Left forelimb (tissue), 1 donor: ENCODE data around the gene REXO1.

Source experiments
- DNase-seq: peaks from one replicate; pipeline ENCODE4 v3.0.0-alpha.2; 2018; ENCODE audit warnings: low spot score

The REXO1 gene

DNA sequence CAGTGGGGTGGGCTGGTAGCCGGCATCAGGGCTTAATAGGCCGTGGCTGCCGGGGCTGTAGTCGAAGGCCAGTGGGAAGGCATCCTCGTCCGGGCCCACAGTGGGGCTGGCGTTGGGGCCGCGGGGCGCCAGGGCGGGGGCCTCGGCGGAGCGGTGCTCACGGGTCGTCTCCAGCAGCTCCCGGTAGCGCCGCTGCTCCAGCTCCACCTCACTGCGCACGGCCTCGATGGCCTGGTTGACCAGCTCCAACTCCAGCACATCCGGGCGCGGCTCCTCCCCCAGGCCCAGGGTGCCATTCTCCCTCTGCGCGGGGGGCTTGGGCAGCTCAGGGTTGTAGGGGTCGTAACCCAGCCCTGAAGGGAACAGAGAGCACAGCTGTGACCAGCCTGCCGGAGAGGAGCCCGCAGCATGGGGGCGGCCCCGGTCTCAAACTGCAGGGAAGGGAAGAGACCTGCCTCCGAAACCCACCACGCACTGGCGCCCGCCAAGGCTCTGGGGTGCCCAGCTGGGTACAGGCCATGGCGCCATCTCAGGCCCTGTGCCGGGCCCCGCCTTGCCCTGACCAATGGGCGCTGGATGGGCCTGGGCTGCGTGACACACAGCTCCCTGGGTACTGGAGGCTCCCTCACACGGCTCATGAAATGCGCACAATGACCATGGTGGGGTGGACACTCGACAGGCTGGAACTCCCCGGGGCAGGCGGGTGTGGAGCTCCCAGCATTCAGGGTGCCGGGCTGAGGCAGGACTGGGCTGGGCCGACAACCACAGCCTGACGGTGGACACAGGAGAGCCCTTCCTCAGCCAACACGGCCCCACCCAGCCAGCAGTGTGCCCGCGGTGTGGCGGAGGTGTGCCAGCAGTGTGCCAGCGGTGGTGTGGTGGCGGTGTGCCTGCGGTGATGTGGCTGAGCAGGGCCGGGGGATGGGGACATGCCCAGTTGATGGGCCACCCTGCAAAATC lies 19.7 kb downstream of the REXO1 start:
- DNase-seq, result no peak

DNA sequence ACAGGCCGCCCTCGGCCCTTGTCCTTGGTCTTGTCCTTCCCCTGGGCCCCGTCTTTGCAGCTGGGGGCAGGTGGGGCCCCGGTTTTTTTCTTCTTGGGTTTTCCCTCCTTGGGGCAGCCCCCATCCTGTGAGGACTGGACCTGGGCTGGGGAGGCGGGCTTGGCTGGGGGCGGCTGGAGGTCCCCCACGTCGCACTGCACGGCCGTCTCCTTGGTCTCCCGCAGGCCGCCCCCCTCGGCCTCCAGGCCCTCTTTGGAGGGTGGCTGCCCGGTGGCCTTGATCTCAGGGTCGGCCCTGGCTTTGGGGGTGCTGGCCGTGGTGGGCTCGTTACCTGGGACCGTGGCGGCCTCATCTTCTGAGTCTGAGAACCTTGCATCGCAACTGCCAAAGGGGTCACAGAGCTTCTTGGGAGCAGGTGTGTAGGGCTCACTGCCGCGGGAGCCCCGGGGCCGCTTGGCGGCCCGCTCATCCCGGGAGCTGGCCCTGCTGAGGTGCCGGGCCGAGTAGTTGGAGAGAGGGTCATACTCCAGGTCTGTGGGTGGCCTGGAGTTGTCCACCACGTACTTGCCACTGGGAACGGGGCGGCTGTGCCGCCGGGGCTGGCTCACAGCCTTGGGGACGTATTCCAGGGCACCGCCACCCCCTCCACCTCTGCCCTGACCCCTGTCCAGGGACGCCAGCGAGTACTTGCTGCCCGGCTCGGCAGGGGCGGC lies 20.6 kb downstream of the REXO1 start:
- DNase-seq, result no peak

DNA sequence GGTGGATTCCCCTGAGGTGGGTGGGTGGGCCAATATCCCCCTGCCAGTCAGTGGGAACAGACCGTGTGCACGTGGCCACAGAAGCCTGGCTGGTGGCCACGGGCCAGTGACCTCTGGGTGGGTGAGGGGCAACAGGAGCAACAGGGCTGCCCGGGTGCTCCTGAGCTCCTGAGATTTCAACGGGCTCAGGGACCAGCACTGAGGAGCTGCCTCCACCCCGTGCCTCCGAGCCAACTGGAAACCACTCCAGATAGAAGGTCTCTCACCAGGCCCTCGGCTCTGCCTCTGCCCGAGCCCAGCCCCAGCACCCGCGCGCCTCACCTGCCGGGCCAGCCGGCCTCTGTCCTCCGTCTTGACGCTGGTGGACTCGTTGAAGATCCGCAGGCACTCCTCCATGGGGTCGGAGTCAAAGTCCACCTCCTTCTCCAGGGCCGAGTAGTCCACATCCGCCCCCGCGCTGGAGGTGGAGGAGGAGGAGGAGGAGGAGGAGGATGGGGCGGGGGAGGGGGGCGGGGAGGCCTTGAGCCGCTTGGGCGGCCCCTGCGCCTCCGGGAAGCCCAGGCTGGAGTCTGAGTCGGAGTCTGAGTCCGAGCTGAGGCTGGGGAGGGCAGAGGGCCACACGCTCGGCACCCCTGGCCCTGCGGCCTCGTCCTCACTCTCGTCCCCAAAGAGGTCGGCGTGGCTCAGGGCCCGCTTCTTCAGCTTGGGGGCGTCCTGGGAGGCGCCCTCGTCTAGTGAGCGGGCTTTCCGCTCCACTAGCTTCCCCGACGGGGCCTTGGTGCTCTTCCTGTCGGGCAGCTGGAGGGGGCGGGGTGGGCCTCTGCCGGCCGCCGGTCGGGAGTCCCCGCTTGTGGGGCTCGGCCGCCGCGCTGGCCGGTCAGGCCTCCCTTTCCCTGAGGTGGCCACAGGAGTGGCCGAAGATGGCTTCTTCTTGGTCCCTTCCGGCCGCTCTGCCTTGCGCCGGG lies 21.4 kb downstream of the REXO1 start:
- DNase-seq, result no peak

DNA sequence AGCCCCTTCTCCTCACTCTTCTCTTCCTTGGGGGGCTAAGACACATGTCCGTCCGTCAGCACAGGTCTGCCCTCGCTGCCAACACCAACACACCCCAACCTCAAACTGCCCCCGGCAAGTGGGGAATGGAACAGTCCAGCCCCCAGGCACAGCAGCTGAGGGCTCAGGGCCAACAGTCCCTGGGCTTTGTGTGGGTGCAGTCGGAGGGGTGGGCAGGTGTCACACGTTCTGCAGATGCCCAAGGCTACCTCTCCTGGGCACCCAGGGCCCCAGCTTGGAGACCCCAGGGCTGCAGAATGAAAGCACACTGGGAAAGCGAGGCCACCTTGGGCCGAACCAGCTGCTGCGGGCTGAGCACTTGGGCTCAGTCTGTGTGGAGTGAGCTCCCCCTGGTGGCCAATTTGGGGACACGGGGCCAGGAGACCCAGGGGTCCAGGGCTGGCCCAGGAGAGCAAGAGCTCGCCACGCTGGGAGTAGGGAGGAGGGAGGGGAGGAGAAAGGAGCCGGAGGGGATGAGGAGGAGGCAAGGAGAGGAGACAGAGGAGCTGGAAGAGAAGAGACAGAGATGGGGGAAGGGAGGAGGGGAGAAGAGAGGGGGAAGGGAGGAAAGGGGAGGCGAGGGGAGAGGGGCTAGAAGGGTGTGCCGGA lies 22.2 kb downstream of the REXO1 start:
- DNase-seq, result peak; percentile 85

DNA sequence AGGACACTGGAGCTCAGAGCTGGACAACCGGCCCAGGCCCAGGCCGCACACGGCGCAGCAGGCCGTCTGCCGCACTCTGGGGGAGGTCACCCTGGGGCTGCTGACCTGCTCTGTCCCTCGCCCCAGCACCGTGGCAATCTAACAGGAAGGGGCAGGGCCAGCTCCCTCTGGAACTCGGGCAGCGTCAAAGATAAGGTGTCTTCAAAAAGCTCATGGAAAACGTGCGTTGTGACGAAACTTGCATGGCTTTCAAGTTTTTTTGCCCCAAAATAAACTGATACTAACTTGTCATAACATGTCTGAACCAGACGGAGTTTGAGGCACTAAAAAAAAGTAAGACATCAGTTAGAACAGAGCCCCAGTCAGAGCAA lies 24.0 kb downstream of the REXO1 start:
- no peak for DNase-seq

- DNase-seq, result no peak
Measured at GRCh38 chr19:1823539-1824251, 24.6 kb downstream of the REXO1 start.

DNA sequence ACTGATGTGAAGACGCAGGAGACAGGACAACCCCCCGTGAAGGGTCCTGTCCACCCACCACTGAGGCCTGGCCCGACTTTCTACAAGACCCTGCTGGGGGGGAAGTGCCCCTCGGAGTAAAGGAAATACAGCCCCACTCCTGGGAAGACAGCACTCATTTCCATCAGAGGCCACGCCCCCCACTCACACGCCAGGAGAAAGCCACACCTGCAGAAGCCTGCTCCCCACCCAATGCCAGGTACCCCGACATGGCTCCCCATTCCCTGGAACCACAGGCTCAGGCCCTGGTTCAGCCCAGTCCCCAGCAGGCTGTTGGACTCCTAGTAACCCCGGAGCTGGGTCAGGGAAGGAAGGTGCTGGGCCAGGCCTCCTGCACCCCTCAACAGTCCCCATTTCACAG lies 25.3 kb downstream of the REXO1 start:
- no peak for DNase-seq

- no peak for DNase-seq
Measured at GRCh38 chr19:1822210-1822609, 26.1 kb downstream of the REXO1 start.

GRCh38 chr19:1819341-1820255 lies 28.7 kb downstream of the REXO1 start:
- DNase-seq, result no peak

DNA sequence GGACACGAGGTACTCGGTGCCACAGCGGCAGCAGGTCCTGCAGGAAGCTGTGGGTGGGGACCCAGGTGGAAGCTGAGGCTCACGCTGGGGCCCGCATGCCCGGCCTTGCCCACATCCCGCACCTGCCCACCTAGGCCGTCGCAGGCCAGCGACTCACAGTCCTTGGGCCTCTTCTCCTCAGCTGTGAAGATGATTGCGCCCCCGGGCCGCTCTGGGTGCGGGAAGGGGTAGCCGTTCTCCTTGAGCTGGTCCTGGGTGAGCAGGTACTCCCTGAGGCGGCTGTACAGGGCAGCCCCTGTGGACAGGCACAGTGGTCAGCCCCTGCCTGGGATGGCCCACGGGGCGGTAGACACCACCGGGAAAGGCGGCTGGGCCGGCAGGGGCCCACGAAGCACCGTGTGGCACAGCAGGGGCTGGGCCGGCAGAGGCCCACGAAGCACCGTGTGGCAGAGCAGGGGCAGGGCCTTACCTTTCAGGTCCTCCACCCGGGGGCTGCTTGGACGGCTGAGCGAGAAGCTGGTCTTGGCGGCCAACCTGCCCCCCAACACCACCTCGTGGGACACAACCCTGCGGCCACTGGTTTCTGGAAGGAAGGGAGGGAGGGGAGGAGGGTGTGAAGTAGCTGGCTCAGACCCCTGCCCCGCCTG lies 29.6 kb downstream of the REXO1 start:
- DNase-seq, result no peak

GRCh38 chr19:1817553-1818179 lies 30.6 kb downstream of the REXO1 start:
- DNase-seq, result no peak

DNA sequence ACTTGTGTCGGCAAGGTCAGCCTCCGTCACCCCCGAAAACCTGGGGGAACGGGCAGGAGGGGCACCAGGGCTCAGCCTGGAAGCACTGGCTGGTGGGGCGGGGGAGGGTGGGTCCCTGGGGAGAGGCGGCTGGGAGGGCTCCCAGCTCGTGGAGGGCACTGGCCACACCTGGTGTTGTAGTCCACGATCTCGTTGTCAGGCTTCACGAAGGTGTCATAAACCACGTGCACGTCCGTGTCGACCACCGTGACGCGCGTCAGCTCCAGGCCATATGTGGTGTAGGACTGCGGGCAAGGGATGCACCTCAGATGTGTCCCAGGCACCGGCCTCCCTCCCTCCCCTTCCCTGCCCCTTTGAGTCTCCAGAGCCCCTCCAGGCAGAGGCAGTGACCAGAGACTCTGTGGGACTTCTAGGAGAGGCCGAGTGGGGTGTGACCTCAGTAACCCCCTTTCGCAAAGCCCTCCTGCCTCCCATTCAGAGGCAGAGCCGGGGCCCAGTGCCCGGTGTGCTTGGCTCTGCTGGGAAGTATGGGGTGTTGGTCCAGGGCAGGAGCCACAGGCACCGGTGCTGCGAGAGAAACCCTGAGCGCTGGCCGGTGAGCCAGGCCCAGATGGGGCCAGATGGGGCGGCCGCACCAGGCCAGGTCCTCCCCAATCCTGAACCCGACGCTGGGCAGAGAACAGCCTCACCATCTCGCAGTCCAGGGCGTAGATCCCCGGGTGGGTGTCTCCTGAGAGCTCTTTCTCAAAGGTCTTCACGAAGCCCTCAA lies 31.6 kb downstream of the REXO1 start:
- DNase-seq, result no peak

- DNase-seq, result no peak
Measured at GRCh38 chr19:1815605-1816529, 32.4 kb downstream of the REXO1 start.

GRCh38 chr19:1814833-1815604 lies 33.3 kb downstream of the REXO1 start:
- no peak for DNase-seq

DNA sequence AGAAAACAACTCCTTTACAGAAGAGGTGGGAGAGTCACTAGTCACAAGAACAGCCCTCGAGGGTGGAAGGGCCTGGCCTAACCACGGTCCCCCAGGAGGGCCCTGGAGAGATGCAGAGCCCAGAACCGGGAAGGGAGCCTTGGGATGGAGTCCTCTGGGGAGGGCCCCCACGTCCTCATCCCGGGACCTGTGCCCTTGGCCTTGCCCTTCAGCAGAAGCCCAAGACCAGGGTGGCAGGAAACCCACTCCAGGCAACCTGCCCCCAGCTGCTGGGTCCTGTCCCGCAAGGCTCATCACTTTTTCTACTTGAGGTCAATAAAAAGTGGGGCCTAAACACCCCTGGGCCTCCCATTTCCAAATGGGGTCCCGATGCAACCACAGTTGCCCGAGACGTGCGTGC lies 33.9 kb downstream of the REXO1 start:
- DNase-seq, result no peak
